Fibroblast of the aortic adventitia (primary cell): ENCODE results near the gene PLA2R1. TPM values are rescaled to one million over a fixed set of nuclear protein-coding genes. Genes with fewer than 3 reads are reported as not detected.

ENCODE experiments used
- DNase-seq: peaks from one replicate; pipeline ENCODE4 v3.0.0-alpha.2; 2010; ENCODE audit warnings: low read depth
- H3K4me3 ChIP-seq: 2 replicates; pipeline ENCODE4 v1.5.1; 2011; ENCODE audit warnings: low read depth, mild to moderate bottlenecking, control low read depth, low read length, moderate library complexity
- CTCF ChIP-seq: IDR thresholded peaks from 2 replicates; pipeline ENCODE4 v1.5.1; 2011; ENCODE audit warnings: mild to moderate bottlenecking, low read length, control low read depth, inconsistent platforms; ENCODE audit not compliant: insufficient read depth
- total RNA-seq: library from RNA; depleted of rRNA; stranded (reverse); fragments of >200 nt; gene quantifications from 2 replicates; pipeline ENCODE4 v1.2.3, GENCODE V29; 2012; ENCODE audit warnings: low replicate concordance

Gene PLA2R1
- total RNA-seq, 1 donor = 27.0 TPM

DNA sequence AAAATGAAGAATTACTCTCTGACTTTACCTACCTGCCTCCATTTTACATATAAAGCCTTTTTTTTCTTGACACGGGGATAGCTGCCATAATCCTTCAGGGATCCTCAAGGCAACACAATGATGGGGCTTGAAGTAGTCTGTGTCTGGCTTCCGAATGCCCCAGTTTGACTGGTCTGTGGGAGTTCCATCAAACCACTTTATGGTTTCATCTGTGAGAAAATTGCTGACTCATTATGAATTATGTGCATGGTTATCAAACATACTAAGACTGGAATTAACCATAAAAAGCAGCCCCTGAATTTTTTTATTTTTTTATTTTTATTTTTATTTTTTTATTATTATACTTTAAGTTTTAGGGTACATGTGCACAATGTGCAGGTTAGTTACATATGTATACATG, 117.5 kb downstream of the PLA2R1 start:
- no peak overlapping the region for H3K4me3 ChIP-seq
- no peak for TF ChIP-seq CTCF
- DNase-seq = no peak

- no peak overlapping the region for H3K4me3 ChIP-seq
- TF ChIP-seq CTCF = no peak
- DNase-seq = peak; percentile 45
These were observed 120.3 kb downstream of the PLA2R1 start for GRCh38 chr2:159942146-159942545.

DNA sequence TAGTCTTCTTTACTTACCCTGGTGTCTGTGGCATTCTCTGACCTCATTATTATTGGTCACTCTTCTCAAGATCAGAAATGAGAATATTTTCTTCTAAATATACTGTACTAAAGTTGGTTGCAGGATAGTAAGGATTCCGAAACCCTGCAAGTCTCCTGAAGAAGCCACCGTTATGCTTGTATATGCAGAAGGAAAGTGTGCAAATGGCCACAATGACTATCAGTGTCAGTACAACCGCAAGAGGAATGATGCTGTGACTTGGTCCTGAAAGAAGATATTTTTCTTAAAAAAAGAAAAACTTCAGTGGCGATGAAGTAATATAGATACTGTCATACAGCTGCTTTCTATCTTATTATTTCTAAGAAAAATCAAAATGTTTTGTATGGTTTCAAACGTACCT, 120.7 kb downstream of the PLA2R1 start:
- no peak for DNase-seq
- no peak overlapping the region for H3K4me3 ChIP-seq
- TF ChIP-seq CTCF = no peak

- no peak for TF ChIP-seq CTCF
- DNase-seq = no peak
These were observed 122.5 kb downstream of the PLA2R1 start for GRCh38 chr2:159939946-159940345.

DNA sequence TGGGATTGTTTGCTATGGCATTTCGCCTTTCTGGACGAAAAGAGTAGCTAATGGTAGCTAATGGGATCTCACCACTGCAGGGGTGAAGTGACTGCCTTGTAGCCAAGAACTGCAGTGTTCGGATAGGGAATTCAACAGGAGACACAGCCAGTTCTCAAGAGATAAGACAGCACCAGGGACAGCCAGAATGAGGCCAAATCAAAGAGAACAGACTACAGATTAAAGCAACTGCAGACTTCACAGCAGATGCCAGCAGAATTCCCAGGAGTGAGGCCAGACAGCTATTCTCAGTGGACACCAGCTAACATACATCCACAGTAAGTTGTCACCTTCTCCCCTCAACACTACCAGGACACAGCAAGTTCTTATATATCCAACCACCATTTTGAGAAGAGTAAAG, 124.0 kb downstream of the PLA2R1 start:
- no peak for TF ChIP-seq CTCF
- DNase-seq = no peak
- no peak overlapping the region for H3K4me3 ChIP-seq

More at GRCh38 chr2:159939946-159940345, 122.5 kb downstream of the PLA2R1 start:
- H3K4me3 ChIP-seq = no peak overlapping the region

- H3K4me3 ChIP-seq = no peak overlapping the region
- TF ChIP-seq CTCF = no peak
- DNase-seq = no peak
These were observed 125.9 kb downstream of the PLA2R1 start for GRCh38 chr2:159936471-159936870.

DNA sequence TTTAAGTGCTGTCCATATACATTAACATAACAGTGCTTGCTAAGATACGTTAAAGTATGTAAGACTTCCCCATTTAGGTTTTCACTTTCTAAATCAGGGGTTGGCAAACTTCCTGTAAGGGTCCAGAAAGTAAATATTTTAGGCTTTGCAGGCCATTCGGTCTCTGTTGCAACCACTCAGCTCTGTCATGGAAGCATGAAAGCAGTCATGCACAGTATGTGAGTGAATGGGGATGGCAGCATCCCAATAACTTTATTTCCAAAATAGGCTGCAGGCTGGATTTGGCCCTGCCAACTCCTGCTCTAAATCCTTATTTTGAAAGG, 128.7 kb downstream of the PLA2R1 start:
- no peak overlapping the region for H3K4me3 ChIP-seq
- no peak for TF ChIP-seq CTCF
- peak; percentile 58 for DNase-seq
